Breast epithelium (tissue), 3 donors: Measurements from ENCODE around the gene CEBPA.

ENCODE experiments used
- CTCF ChIP-seq, 3 donors: fragments of 450-650 bp; IDR thresholded peaks; one replicate each; pipeline ENCODE4 v1.5.1; 2016 to 2017; ENCODE audit warnings: antibody characterized with exemption in 3 of 3, mild to moderate bottlenecking in 3 of 3, moderate library complexity in 3 of 3
- POLR2A ChIP-seq: fragments of 450-650 bp; IDR thresholded peaks from one replicate; pipeline ENCODE4 v1.6.1; 2016; ENCODE audit warnings: antibody characterized with exemption, mild to moderate bottlenecking, moderate library complexity

GRCh38 chr19:33349319-33350289 lies 47.3 kb upstream of the CEBPA start:
- TF ChIP-seq POLR2A (no peak), CTCF (IDR thresholded peaks at IDR 0.05) (no peak)
